Natural killer cell treated with Interleukin-12 subunit alpha and Interleukin-12 subunit beta and Interleukin-15 and Interleukin-18, amount 100 ng/mL, for 72 hours (primary cell): ENCODE data around the gene OR52E5. TPM values are rescaled to one million over a fixed set of nuclear protein-coding genes. Genes with fewer than 3 reads are reported as not detected.

ENCODE experiments used
- ATAC-seq, 2 donors: fragments of 150-1000 bp; cut with Tn5 transposase in 1 of 2; sonication (Bioruptor Pico), chemical (Tn5 transposase) in 1 of 2; 2 replicates each; pipeline ENCODE4 v1.10.0; 2021
- DNase-seq: peaks from one replicate; pipeline ENCODE4 v3.0.0; 2022; ENCODE audit warnings: low spot score
- H3K27ac Mint-ChIP-seq, 2 donors: 1 replicate in 1 of 2; 2 replicates in 1 of 2; pipeline ENCODE4 v1.8.0; 2022; ENCODE audit warnings: mixed read lengths in 2 of 2, mild to moderate bottlenecking in 1 of 2, moderate library complexity in 1 of 2
- H3K27me3 Mint-ChIP-seq, 2 donors: 1 replicate in 1 of 2; 2 replicates in 1 of 2; pipeline ENCODE4 v1.8.0; 2022; ENCODE audit warnings: mixed read lengths in 2 of 2
- H3K36me3 Mint-ChIP-seq: one replicate; pipeline ENCODE4 v1.8.0; 2022; ENCODE audit warnings: mixed read lengths
- H3K4me1 Mint-ChIP-seq, 2 donors: 1 replicate in 1 of 2; 2 replicates in 1 of 2; pipeline ENCODE4 v1.8.0; 2022; ENCODE audit warnings: low read depth in 2 of 2, mixed read lengths in 2 of 2, mild to moderate bottlenecking in 1 of 2
- H3K4me3 Mint-ChIP-seq: one replicate; pipeline ENCODE4 v1.8.0; 2022; ENCODE audit warnings: mixed read lengths
- H3K9me3 Mint-ChIP-seq: 2 replicates; pipeline ENCODE4 v1.8.0; 2022; ENCODE audit warnings: mixed read lengths
- total RNA-seq, 2 donors: library from RNA; stranded (reverse); gene quantifications; one replicate each; pipeline ENCODE4 v1.2.3, GENCODE V29; 2022

OR52E5 gene
- total RNA-seq: not detected

DNA sequence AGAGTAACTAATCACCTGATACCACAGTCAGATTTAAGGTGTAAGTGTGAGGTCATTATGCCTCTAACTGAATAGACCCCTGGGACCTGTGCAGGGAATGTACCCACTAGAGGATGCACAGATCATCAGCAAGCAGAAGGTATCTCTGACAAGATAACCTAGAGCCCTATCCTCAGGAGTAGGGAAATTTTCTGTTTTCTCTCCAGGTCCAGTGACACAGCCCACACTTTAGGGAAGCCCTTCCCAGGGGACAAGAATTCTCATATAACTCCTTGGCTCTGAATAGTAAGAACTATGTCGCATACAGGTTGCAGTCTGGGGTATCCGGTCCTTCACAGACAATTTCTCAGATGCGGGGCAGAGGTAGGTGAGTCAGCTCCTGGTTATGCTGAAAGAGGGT lies at the start of gene OR52E5:
Gene OR52E5 (plus strand): TSS at position 301 of the 400 bp plus-strand sequence. CDS start 7,569 bp downstream, outside the sequence.
- Mint-ChIP-seq H3K4me1 (no peaks in the 10 kb centered on the region), H3K4me3 (no peak within 1 kb of the TSS), H3K27me3 (peaks cover 6 to 29% of the 10 kb centered on the region in 2 donors), H3K27ac (no peak within 1 kb of the TSS), H3K9me3 (no peaks in the 10 kb centered on the region), H3K36me3 (no peaks in the 10 kb centered on the region)
- peak in 1 of 2 donors; percentile 24 for ATAC-seq
- no peak for DNase-seq

DNA sequence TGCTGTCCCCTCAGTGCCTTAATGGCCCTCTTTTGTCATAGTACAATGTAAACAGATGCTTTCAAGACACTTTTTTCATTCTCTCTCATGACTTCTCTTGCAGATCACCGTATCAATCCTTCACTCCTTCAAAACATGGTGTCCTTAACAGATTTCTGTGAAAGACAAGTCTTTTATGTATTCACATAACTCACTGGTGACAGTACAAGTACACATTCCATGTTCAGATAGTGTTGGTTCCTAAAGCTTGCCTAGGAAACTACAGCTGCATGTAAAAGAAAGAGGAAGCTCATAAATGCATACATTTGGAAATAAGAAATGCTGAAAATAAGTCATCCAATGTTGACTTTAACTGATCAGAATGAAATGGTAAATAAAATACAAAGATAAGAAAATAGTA lies 46.3 kb upstream of the OR52E5 start:
- DNase-seq: no peak
- Mint-ChIP-seq H3K36me3 (no peaks in the 10 kb centered on the region), H3K9me3 (no peaks in the 10 kb centered on the region), H3K27ac (no peak overlapping the region), H3K27me3 (peaks cover 5 to 10% of the 10 kb centered on the region in 2 donors), H3K4me1 (no peaks in the 10 kb centered on the region), H3K4me3 (no peak overlapping the region)
- no peak for ATAC-seq

DNA sequence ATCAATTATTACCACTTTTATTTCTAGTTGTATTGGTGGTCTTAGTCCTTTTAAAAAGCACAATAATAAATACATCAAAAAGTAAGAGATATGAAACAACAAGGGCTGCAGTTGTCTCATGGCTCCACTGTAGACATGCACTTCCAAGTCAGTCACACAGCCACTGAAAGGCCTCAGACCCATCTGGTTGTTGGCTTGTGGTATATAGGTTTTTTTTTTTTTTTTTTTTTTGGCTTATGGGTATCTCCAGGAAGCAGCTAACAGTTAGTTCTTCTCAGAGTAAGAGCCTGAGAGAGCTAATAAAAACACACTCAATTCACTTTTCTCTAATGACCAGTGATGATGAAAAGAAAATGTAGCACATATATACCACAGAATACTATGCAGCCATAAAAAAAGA lies 45.3 kb upstream of the OR52E5 start:
- no peak for DNase-seq
- no peak for ATAC-seq
- H3K4me3 Mint-ChIP-seq: no peak overlapping the region
- H3K9me3 Mint-ChIP-seq: no peaks in the 10 kb centered on the region
- peaks cover 8 to 16% of the 10 kb centered on the region in 2 donors for H3K27me3 Mint-ChIP-seq
- no peaks in the 10 kb centered on the region for H3K4me1 Mint-ChIP-seq
- no peak overlapping the region for H3K27ac Mint-ChIP-seq
- no peaks in the 10 kb centered on the region for H3K36me3 Mint-ChIP-seq

- no peaks in the 10 kb centered on the region for H3K36me3 Mint-ChIP-seq
- no peak for DNase-seq
- no peaks in the 10 kb centered on the region for H3K9me3 Mint-ChIP-seq
- ATAC-seq: no peak
- H3K27me3 Mint-ChIP-seq: peaks cover 14 to 34% of the 10 kb centered on the region in 2 donors
- no peak overlapping the region for H3K4me3 Mint-ChIP-seq
- no peak overlapping the region for H3K27ac Mint-ChIP-seq
- no peaks in the 10 kb centered on the region for H3K4me1 Mint-ChIP-seq
Measured at GRCh38 chr11:5851002-5851401, 42.0 kb upstream of the OR52E5 start.

- no peak for ATAC-seq
- no peak for DNase-seq
- Mint-ChIP-seq H3K4me3 (no peak within 1 kb of the TSS), H3K36me3 (no peaks in the 10 kb centered on the region), H3K9me3 (no peaks in the 10 kb centered on the region), H3K4me1 (no peaks in the 10 kb centered on the region), H3K27me3 (peaks cover 11 to 47% of the 10 kb centered on the region in 2 donors), H3K27ac (no peak within 1 kb of the TSS)
Measured at GRCh38 chr11:5857590-5857989, 35.4 kb upstream of the OR52E5 start, which contains the start of gene OR52E8. OR52E8 (minus strand) TSS chr11:5857690; CDS start chr11:5857690, 0 bp downstream.

DNA sequence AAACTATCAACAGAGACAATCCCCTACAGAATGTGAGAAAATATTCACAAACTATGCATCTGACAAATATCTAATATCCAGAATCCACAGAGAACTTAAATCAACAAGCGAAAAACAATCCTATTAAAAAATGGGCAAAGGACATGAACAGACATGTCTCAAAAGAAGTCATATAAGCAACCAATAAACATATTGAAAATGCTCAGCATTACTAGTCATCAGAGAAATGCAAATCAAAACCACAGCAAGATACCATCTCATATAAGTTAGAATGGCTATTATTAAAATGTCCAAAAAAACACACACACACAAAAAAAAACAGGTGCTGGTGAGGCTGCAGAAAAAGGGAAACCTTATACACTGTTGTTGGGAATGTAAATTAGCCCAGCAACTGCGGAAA lies 27.2 kb upstream of the OR52E5 start:
- H3K27me3 Mint-ChIP-seq: peaks cover 2 to 39% of the 10 kb centered on the region in 2 donors
- H3K9me3 Mint-ChIP-seq: no peaks in the 10 kb centered on the region
- H3K27ac Mint-ChIP-seq: no peak overlapping the region
- no peak overlapping the region for H3K4me3 Mint-ChIP-seq
- DNase-seq: no peak
- ATAC-seq: no peak
- H3K36me3 Mint-ChIP-seq: no peaks in the 10 kb centered on the region
- H3K4me1 Mint-ChIP-seq: no peaks in the 10 kb centered on the region

DNA sequence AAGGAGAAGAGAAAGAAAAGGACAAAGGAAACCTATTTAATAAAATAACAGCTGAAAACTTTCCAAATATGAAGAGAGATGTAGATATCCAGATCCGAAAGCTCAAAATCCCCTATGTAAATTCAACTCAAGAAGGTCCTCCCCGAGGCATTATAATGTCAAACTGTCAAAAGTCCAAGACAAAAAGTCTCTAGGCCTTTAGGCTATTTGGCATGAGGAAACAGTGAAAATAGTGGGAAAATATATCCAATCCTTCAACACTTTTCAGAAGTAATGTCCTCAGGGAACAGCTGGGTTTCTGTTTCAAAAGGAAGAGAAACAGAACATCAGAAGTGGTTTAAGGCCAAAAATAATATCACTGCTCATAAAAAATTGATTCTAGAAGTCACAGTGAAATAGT lies 14.4 kb upstream of the OR52E5 start:
- Mint-ChIP-seq H3K27me3 (peaks cover 10 to 30% of the 10 kb centered on the region in 2 donors), H3K4me3 (no peak overlapping the region), H3K27ac (no peak overlapping the region), H3K4me1 (no peaks in the 10 kb centered on the region), H3K36me3 (no peaks in the 10 kb centered on the region), H3K9me3 (no peaks in the 10 kb centered on the region)
- DNase-seq (no peak), ATAC-seq (no peak)

DNA sequence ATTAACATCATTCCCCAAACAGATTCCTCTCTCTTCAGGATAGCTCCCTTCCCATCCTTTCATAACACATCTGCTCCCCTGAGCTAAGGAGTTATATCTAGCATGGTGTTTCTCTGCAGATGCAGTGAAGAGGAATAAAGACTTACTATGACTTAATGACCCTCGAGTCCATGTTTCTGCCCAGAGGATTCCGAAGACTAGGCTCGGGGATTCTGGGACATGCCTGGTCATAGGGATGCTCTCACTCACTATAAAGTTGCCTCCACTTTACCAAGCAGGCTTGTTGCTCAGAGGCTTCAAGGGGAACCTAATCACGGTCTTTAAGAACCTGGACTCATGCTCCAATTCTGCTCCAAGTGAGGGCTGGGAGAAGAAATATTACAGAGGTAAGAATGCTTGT lies 12.7 kb upstream of the OR52E5 start, which contains the start of gene OR52E4:
Gene OR52E4 (plus strand): TSS at position 301 of the 400 bp plus-strand sequence. CDS start 3,664 bp downstream, outside the sequence.
- H3K36me3 Mint-ChIP-seq: no peaks in the 10 kb centered on the region
- ATAC-seq (no peak), DNase-seq (no peak)
- no peaks in the 10 kb centered on the region for H3K4me1 Mint-ChIP-seq
- no peak within 1 kb of the TSS for H3K27ac Mint-ChIP-seq
- peaks cover 8 to 22% of the 10 kb centered on the region in 2 donors for H3K27me3 Mint-ChIP-seq
- no peak within 1 kb of the TSS for H3K4me3 Mint-ChIP-seq
- no peaks in the 10 kb centered on the region for H3K9me3 Mint-ChIP-seq

GRCh38 chr11:5881756-5882155 lies 11.3 kb upstream of the OR52E5 start:
- DNase-seq (no peak), ATAC-seq (no peak)
- Mint-ChIP-seq H3K27ac (no peak overlapping the region), H3K4me1 (no peaks in the 10 kb centered on the region), H3K9me3 (no peaks in the 10 kb centered on the region), H3K36me3 (no peaks in the 10 kb centered on the region), H3K27me3 (peaks cover 13 to 22% of the 10 kb centered on the region in 2 donors), H3K4me3 (no peak overlapping the region)

GRCh38 chr11:5887172-5887571 lies 5.8 kb upstream of the OR52E5 start:
- Mint-ChIP-seq H3K4me3 (no peak overlapping the region), H3K4me1 (no peaks in the 10 kb centered on the region), H3K36me3 (no peaks in the 10 kb centered on the region), H3K27me3 (peaks cover 19 to 28% of the 10 kb centered on the region in 2 donors), H3K27ac (no peak overlapping the region), H3K9me3 (no peaks in the 10 kb centered on the region)
- ATAC-seq: no peak
- no peak for DNase-seq

- DNase-seq (no peak), ATAC-seq (no peak)
- H3K36me3 Mint-ChIP-seq: no peaks in the 10 kb centered on the region
- H3K27ac Mint-ChIP-seq: no peak overlapping the region
- peaks cover 16 to 23% of the 10 kb centered on the region in 2 donors for H3K27me3 Mint-ChIP-seq
- H3K4me1 Mint-ChIP-seq: no peaks in the 10 kb centered on the region
- H3K9me3 Mint-ChIP-seq: no peaks in the 10 kb centered on the region
- no peak overlapping the region for H3K4me3 Mint-ChIP-seq
Measured at GRCh38 chr11:5887661-5888060, 5.3 kb upstream of the OR52E5 start.

- Mint-ChIP-seq H3K4me1 (no peaks in the 10 kb centered on the region), H3K36me3 (no peaks in the 10 kb centered on the region), H3K9me3 (no peaks in the 10 kb centered on the region), H3K27me3 (peaks cover 13 to 32% of the 10 kb centered on the region in 2 donors), H3K27ac (no peak overlapping the region), H3K4me3 (no peak overlapping the region)
- DNase-seq (no peak), ATAC-seq (no peak)
Measured at GRCh38 chr11:5891216-5891800, 1.7 kb upstream of the OR52E5 start.

DNA sequence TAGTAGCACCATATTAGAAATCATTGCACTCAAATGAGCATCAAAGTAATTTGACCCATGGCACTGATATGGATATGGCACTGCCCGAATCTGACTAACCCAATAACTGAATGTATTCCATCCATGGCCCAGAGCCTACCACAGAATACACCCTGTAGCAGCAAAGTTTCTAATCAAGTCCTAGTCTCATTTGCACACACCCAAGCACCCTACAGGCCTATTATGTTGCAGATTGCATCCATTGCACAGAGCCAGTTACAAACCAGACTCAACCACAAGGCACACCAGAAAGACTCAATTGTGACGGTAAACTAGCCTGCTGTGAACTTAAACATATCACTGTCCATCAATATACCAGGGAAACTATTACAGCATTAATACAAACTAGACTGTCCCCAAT lies 6.5 kb downstream of the OR52E5 start:
- Mint-ChIP-seq H3K9me3 (no peaks in the 10 kb centered on the region), H3K36me3 (no peaks in the 10 kb centered on the region), H3K27ac (no peak overlapping the region), H3K27me3 (peaks cover 2 to 25% of the 10 kb centered on the region in 2 donors), H3K4me1 (no peaks in the 10 kb centered on the region), H3K4me3 (no peak overlapping the region)
- no peak for ATAC-seq
- no peak for DNase-seq

DNA sequence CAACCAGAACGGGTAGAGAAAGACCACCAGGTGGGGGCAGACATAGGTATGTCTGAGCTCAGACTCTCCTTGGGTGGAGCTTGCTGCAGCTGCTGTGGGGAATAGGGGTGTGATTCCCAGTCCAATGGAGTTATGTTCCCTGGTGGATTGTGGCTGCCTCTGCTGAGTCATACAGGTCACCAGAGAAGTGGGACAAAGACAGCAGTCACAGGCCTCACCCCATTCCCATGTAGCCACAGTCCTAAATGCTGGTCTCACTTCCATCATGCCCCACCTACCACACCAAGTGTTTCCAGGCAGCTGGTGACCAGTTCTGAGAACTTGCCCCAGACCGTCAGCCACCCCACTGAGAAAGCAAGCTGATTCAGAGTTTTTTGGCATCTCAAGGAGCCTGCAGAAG lies 17.5 kb downstream of the OR52E5 start:
- Mint-ChIP-seq H3K9me3 (peaks cover 3% of the 10 kb centered on the region), H3K4me1 (no peaks in the 10 kb centered on the region), H3K27me3 (peaks cover 8 to 42% of the 10 kb centered on the region in 2 donors), H3K4me3 (no peak overlapping the region), H3K27ac (no peak overlapping the region), H3K36me3 (no peaks in the 10 kb centered on the region)
- no peak for DNase-seq
- ATAC-seq: no peak
